Kidney (tissue), 14 donors: ENCODE measurements around the gene CHPF2. TPM values are rescaled to one million over a fixed set of nuclear protein-coding genes. Genes with fewer than 3 reads are reported as not detected.

Experiments
- DNase-seq, 5 donors: peaks; one replicate each; pipeline ENCODE4 v3.0.0-alpha.2; 2013 to 2020
- FAIRE-seq: peaks from 2 replicates; lab custom pipeline; 2012; peaks lifted over from hg19 to GRCh38; lab: Jason Lieb, UNC
- H3K27ac ChIP-seq, 2 donors: one replicate each; pipeline ENCODE4 v1.7.0; 2013; ENCODE audit warnings: low read depth in 2 of 2, low read length in 2 of 2, inconsistent platforms in 1 of 2
- H3K27me3 ChIP-seq: one replicate; pipeline ENCODE4 v1.7.1; 2013; ENCODE audit warnings: low read length, inconsistent platforms; ENCODE audit not compliant: control insufficient read depth, insufficient read depth
- H3K36me3 ChIP-seq, 3 donors: one replicate each; pipeline versions ENCODE4 v1.7.0 to v1.7.1; 2013; ENCODE audit warnings: low read length in 3 of 3, control low read depth in 1 of 3, inconsistent platforms in 1 of 3; ENCODE audit not compliant: insufficient read depth in 3 of 3, control insufficient read depth in 2 of 3
- H3K4me1 ChIP-seq, 3 donors: one replicate each; pipeline versions ENCODE4 v1.7.0 to v1.7.1; 2013; ENCODE audit warnings: low read length in 3 of 3, inconsistent platforms in 1 of 3, low read depth in 1 of 3; ENCODE audit not compliant: control insufficient read depth in 2 of 3, insufficient read depth in 2 of 3
- H3K4me3 ChIP-seq, 3 donors: one replicate each; pipeline versions ENCODE4 v1.7.0 to v1.8.1; 2013; ENCODE audit warnings: low read length in 3 of 3, control low read depth in 1 of 3, inconsistent platforms in 1 of 3
- H3K9ac ChIP-seq, 3 donors: one replicate each; pipeline versions ENCODE4 v1.7.0 to v1.7.1; 2013; ENCODE audit warnings: low read length in 3 of 3, control low read depth in 1 of 3, inconsistent platforms in 1 of 3
- H3K9me3 ChIP-seq, 3 donors: one replicate each; pipeline versions ENCODE4 v1.7.0 to v1.7.1; 2013; ENCODE audit warnings: low read length in 3 of 3, control low read depth in 1 of 3, inconsistent platforms in 1 of 3; ENCODE audit not compliant: control insufficient read depth in 2 of 3, insufficient read depth in 1 of 3
- intact Hi-C: fragments of 100-400 bp; cut with DNase I; formaldehyde crosslinking; loops from one replicate; pipeline ENCODE4 v1.11.1; 2022
- polyA plus RNA-seq: library from polyadenylated mRNA; stranded (reverse); fragments of 350-450 nt; fragmentation: Illumina TruSeq; extraction: RNeasy Lipid Tissue Mini Kit (QIAGEN cat#74804); gene quantifications from one replicate; pipeline ENCODE4 v1.2.3, GENCODE V29; 2014; ENCODE audit warnings: low read depth, low replicate concordance; ENCODE audit not compliant: insufficient read depth
- total RNA-seq: library from RNA; stranded (reverse); fragmentation: NEBNext Ultra II Directional; extraction: Animal tissue kit (Norgen Biotek cat#: 25700); gene quantifications from one replicate; pipeline ENCODE4 v1.2.1, GENCODE V29; 2021
- TF ChIP-seq, protein P1 (sequence below): IDR thresholded peaks from 3 replicates; pipeline ENCODE4 v1.5.1; 2012; ENCODE audit warnings: mild to moderate bottlenecking, moderate library complexity, borderline replicate concordance; ENCODE audit not compliant: insufficient read depth; ENCODE audit errors: extremely low read depth
- donor health status: control.
- donor health status: control.
- donor health status: control.
- donor health status: control.
- donor health status: control.
- donor health status: DM: yes; HTN: yes; CAD: no.
- donor health status: Normal renal cell carcinoma (clear cell type).

CHPF2 gene
- total and polyA plus RNA-seq, 2 donors from 2014 or later, result 15.6 to 45.2 TPM

DNA sequence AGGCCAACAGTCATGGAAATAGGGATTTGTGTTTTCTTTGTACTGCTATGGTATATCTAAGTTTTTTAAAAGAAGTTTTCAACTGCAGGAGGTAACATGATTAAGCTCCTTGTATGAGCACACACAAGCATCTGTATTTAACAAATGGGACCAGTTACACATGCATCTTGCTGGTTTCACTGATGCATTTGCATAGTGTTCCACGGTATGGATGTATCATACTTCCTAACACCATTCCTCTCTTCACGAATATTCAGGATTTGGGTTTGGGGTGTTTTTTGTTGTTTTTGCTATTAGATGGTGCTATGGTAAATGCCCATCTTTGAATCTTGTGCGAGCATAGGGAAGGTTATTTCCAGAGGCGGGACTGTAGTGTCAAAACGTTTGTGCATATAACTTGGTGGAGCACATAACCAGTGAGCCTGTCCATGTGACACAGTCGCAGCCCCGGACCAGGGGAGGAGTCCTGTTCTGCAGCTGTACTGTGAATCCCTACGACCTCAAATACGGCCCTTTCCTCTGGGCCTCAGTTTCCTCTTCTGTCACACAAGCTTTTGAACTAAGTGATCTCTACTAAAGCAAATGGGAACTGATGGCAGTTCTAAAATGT is 23.9 kb upstream of the CHPF2 start:
- no peak overlapping the region for H3K27ac ChIP-seq
- TF ChIP-seq, protein P1, sequence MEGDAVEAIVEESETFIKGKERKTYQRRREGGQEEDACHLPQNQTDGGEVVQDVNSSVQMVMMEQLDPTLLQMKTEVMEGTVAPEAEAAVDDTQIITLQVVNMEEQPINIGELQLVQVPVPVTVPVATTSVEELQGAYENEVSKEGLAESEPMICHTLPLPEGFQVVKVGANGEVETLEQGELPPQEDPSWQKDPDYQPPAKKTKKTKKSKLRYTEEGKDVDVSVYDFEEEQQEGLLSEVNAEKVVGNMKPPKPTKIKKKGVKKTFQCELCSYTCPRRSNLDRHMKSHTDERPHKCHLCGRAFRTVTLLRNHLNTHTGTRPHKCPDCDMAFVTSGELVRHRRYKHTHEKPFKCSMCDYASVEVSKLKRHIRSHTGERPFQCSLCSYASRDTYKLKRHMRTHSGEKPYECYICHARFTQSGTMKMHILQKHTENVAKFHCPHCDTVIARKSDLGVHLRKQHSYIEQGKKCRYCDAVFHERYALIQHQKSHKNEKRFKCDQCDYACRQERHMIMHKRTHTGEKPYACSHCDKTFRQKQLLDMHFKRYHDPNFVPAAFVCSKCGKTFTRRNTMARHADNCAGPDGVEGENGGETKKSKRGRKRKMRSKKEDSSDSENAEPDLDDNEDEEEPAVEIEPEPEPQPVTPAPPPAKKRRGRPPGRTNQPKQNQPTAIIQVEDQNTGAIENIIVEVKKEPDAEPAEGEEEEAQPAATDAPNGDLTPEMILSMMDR, result no peak
- no peaks in the 10 kb centered on the region for H3K27me3 ChIP-seq
- peaks cover 0 to 2% (median 0%) of the 10 kb centered on the region in 3 donors for H3K36me3 ChIP-seq
- H3K9me3 ChIP-seq, result no peaks in the 10 kb centered on the region
- intact Hi-C loops, result no loop called here
- H3K9ac ChIP-seq, result no peak overlapping the region
- no peak overlapping the region for H3K4me3 ChIP-seq
- H3K4me1 ChIP-seq, result no peaks in the 10 kb centered on the region
- no peak for DNase-seq
- no peak for FAIRE-seq

DNA sequence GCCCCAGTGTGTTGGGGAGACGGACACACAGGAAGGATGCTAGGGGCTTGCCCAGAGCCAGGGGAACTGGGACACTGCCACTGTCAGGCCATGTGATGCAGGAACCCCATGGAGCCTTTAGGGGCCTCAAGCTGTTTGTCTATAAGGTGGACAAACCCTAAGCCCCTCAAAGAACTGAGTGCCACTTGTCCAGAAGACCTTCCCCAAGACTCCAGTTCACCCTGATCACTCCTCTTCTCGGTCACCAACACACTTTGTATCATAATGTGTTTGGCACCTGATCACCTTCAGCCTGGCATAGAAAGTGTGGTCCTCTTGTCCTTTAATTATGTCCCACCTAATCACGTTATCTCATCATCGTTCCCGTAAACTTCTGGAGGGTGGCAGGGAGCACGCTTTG is 22.7 kb upstream of the CHPF2 start:
- Histone ChIP-seq H3K36me3 (peaks cover 0 to 9% (median 0%) of the 10 kb centered on the region in 3 donors), H3K27me3 (no peaks in the 10 kb centered on the region), H3K9ac (no peak overlapping the region), H3K4me3 (no peak overlapping the region), H3K27ac (no peak overlapping the region), H3K9me3 (no peaks in the 10 kb centered on the region), H3K4me1 (no peaks in the 10 kb centered on the region)
- intact Hi-C loops, result no loop called here
- DNase-seq (no peak), FAIRE-seq (no peak)
- TF ChIP-seq, protein P1, result no peak

DNA sequence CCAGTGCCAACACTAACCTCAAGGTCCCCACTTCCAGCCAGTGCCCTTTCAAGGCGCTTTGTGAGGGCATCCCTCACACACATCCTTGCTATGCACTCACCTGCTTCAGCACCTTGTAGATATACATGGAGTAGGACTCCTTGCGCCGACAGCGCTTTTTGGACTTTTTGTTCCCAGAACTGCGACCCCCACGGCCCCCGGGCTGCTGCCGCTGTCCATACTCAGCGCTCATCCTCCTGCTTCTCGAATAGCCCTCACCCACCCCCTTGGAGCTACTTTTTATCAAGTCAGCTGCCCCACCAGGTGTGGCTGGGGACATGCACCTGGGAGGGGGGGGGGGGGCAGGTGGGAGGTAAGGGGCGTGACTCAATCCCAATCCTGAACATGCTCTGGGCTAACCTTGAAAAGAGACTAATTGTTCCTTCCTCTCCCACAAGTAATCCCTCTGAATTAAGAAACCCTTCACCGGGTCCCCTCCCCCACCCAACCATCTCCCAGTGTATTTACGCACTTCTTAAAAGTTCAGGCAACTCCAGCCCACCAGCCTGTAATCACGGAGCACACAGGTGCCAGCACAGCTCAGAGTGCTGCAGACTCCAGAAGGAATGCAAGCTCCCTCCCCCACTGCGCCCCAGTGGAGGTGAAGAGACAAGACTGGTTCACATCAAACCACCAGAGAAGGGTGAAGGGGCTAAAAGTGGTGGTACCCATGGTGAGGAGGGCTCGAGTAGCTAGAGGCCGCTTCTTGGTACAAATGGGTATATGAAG is 22.0 kb upstream of the CHPF2 start, which contains the start of gene H2BK1:
TSS of gene H2BK1 (minus strand) at position 402 of the 768 bp plus-strand sequence. CDS start at position 232, 170 bp downstream.
- Histone ChIP-seq H3K27ac (no peak within 1 kb of the TSS), H3K9ac (no peak within 1 kb of the TSS), H3K4me1 (no peaks in the 10 kb centered on the region), H3K4me3 (no peak within 1 kb of the TSS), H3K36me3 (peaks cover 0 to 16% (median 4%) of the 10 kb centered on the region in 3 donors), H3K9me3 (no peaks in the 10 kb centered on the region), H3K27me3 (no peaks in the 10 kb centered on the region)
- intact Hi-C loops, result no loop called here
- FAIRE-seq (no peak), DNase-seq (no peak)
- TF ChIP-seq, protein P1, result no peak
